K562 (cell line): ENCODE measurements around the gene SRD5A2. TPM values are rescaled to one million over a fixed set of nuclear protein-coding genes. Genes with fewer than 3 reads are reported as not detected.
A peak's percentile ranks its signal among the peaks of the same experiment; 100 is the strongest.
"Not testable (repeated sequence)": the region's sequence is repeated elsewhere in the genome, so short reads cannot be mapped to it uniquely, and the experiment has no call there.

ENCODE experiments used
- ATAC-seq: fragments of 200-7000 bp; cut with Tn5 transposase; 3 replicates; pipeline ENCODE4 v1.9.1; 2020; ENCODE audit warnings: moderate library complexity
- BruUV-seq: library from RNA; stranded (reverse); fragments of 400-500 nt; replicated peaks from 2 replicates; lab custom pipeline; 2021; lab: Mats Ljungman, UMichigan
- CTCF ChIA-PET: fragments of 300-600 bp; formaldehyde crosslinking; extraction: SDS; loops from one replicate; lab custom pipeline; 2021; ENCODE audit warnings: low intra/inter-chr PET ratio; lab: Yijun Ruan, JAX
- POLR2A ChIA-PET: fragments of 300-600, 350-650 bp; sonication (Branson Sonifier 250); formaldehyde crosslinking; extraction: SDS; loops from one replicate; lab custom pipeline; 2021; ENCODE audit warnings: antibody characterized with exemption, inconsistent platforms; lab: Yijun Ruan, JAX
- DNase-seq, 4 experiments: peaks; one replicate each; pipeline versions ENCODE4 v3.0.0 to v3.0.0-alpha.2; 2011 to 2018; ENCODE audit warnings: low spot score in 3 of 4, mixed read lengths in 3 of 4; ENCODE audit errors: extremely low read depth in 1 of 4
- FAIRE-seq: peaks from 2 replicates; lab custom pipeline; 2011; peaks lifted over from hg19 to GRCh38; lab: Jason Lieb, UNC
- H2AFZ ChIP-seq: 2 replicates; pipeline ENCODE4 v1.6.0; 2011; ENCODE audit warnings: low read depth, low read length, control low read depth, inconsistent platforms
- H3K27ac ChIP-seq: fragments of 200-600 bp; 3 replicates; pipeline ENCODE4 v1.8.0; 2011; ENCODE audit warnings: low read depth, mild to moderate bottlenecking, control low read depth, inconsistent platforms, low read length, moderate library complexity, mixed read lengths; ENCODE audit errors: extremely low read depth
- H3K27me3 ChIP-seq, 2 experiments: fragments of 300-600 bp in 1 of 2; 2 replicates in 1 of 2; 3 replicates in 1 of 2; pipeline versions ENCODE4 v1.6.0 to v1.8.0; 2011; ENCODE audit warnings: inconsistent platforms in 2 of 2, low read length in 2 of 2, mild to moderate bottlenecking in 1 of 2, mixed read lengths in 1 of 2, moderate library complexity in 1 of 2; ENCODE audit not compliant: control insufficient read depth in 2 of 2, insufficient read depth in 2 of 2
- H3K36me3 ChIP-seq: fragments of 300-600 bp; 3 replicates; pipeline ENCODE4 v1.8.0; 2011; ENCODE audit warnings: mild to moderate bottlenecking, low read length, inconsistent platforms; ENCODE audit not compliant: control insufficient read depth, insufficient read depth
- H3K4me1 ChIP-seq, 2 experiments: fragments of 200-600 bp in 1 of 2; replicated peaks in 1 of 2; 2 replicates in 1 of 2; 3 replicates in 1 of 2; pipeline versions ENCODE4 v1.5.1 to v1.8.0; 2011; ENCODE audit warnings: inconsistent platforms in 2 of 2, low read length in 2 of 2, mild to moderate bottlenecking in 1 of 2, mixed read lengths in 1 of 2, moderate library complexity in 1 of 2; ENCODE audit not compliant: control insufficient read depth in 2 of 2, insufficient read depth in 2 of 2
- H3K4me2 ChIP-seq: 2 replicates; pipeline ENCODE4 v1.6.1; 2011; ENCODE audit warnings: low read length, control low read depth, inconsistent platforms, mixed read lengths; ENCODE audit not compliant: insufficient read depth
- H3K4me3 ChIP-seq: fragments of 200-600 bp; sonication (generic), shearing (Covaris generic); 2 replicates; pipeline ENCODE4 v1.5.1; 2016; ENCODE audit warnings: control low read depth, inconsistent platforms
- H3K79me2 ChIP-seq: fragments of 200-600 bp; 3 replicates; pipeline ENCODE4 v1.8.0; 2011; ENCODE audit warnings: low read length, inconsistent platforms; ENCODE audit not compliant: control insufficient read depth, insufficient read depth
- H3K9ac ChIP-seq, 2 experiments: 2 replicates each; pipeline versions ENCODE4 v1.6.0 to v1.6.1; 2011; ENCODE audit warnings: low read depth in 2 of 2, low read length in 2 of 2, control low read depth in 1 of 2, inconsistent platforms in 1 of 2, mild to moderate bottlenecking in 1 of 2, mixed read lengths in 1 of 2; ENCODE audit not compliant: insufficient read depth in 1 of 2
- H3K9me1 ChIP-seq: one replicate; pipeline ENCODE4 v1.6.0; 2011; ENCODE audit warnings: inconsistent platforms, mild to moderate bottlenecking, low read length, moderate library complexity; ENCODE audit not compliant: control insufficient read depth, insufficient read depth
- H3K9me3 ChIP-seq: replicated peaks from 2 replicates; pipeline ENCODE4 v1.5.1; 2011; ENCODE audit warnings: low read depth, low read length, inconsistent platforms; ENCODE audit not compliant: control insufficient read depth, insufficient read depth
- H4K20me1 ChIP-seq: replicated peaks from 2 replicates; pipeline ENCODE4 v1.6.1; 2011; ENCODE audit warnings: low read length, inconsistent platforms, mixed read lengths; ENCODE audit not compliant: control insufficient read depth, insufficient read depth
- PKNOX1 ChIP-seq: fragments of 450-650 bp; IDR thresholded peaks from 2 replicates; pipeline ENCODE4 v1.6.1; 2016
- WGBS: fragments of 100-300 bp; shearing (Covaris generic); methylation state at CpG from one replicate; pipeline ENCODE4 v1.1.6; 2016; ENCODE audit warnings: low coverage, mixed read lengths; ENCODE audit not compliant: insufficient coverage; ENCODE audit errors: missing lambda C conversion rate; 5-methylcytosine and 5-hydroxymethylcytosine counted together
- in situ Hi-C: fragments of 300-500 bp; cut with MboI; formaldehyde crosslinking; loops from 4 replicates; pipeline ENCODE4 v1.15.0; 2018; ENCODE audit warnings: inconsistent platforms, mixed read lengths
- intact Hi-C: fragments of 100-400 bp; cut with micrococcal nuclease; formaldehyde crosslinking; loops from 2 replicates; pipeline ENCODE4 v1.14.2; 2022
- polyA plus RNA-seq, 8 experiments: library from polyadenylated mRNA; depleted of rRNA in 4 of 8; stranded (reverse) in 5 of 8; unstranded in 3 of 8; fragments of >200 nt; fragmentation: Nextera tagmentation in 2 of 8; fragmentation: Illumina TruSeq in 1 of 8; extraction: Ambion mirVana in 2 of 8; extraction: Trizol in 1 of 8; gene quantifications; 2 replicates each; pipeline versions ENCODE4 v1.2.1 to v1.2.3, GENCODE V29; 2011 to 2014; ENCODE audit warnings: inconsistent platforms in 1 of 8, missing spikeins in 1 of 8
- total RNA-seq, 7 experiments: library from RNA; depleted of rRNA in 6 of 7; stranded (reverse); fragments of >200 nt in 6 of 7; fragmentation: Illumina TruSeq in 2 of 7; extraction: Trizol in 2 of 7; gene quantifications; 2 replicates each; pipeline versions ENCODE4 v1.2.1 to v1.2.3, GENCODE V29; 2011 to 2021; ENCODE audit warnings: low replicate concordance in 1 of 7

SRD5A2 gene
- total and polyA plus RNA-seq, 9 of the 15 experiments (the other 6 are each of a cell fraction or from before 2014, with no cell fraction given) = 0.03 TPM; not detected in 8

GRCh38 chr2:31496451-31496874 is 84.3 kb downstream of the SRD5A2 start:
- 0 out of 2 replicates have a peak, but pooled peaks have one; percentile 19 for TF ChIP-seq PKNOX1
- BruUV-seq, H3K27me3 ChIP-seq, H3K9me3 ChIP-seq, H3K79me2 ChIP-seq, DNase-seq, H4K20me1 ChIP-seq, H3K27ac ChIP-seq, intact Hi-C loops, CTCF ChIA-PET, H3K36me3 ChIP-seq, FAIRE-seq, H3K4me1 ChIP-seq, in situ Hi-C loops, H3K9me1 ChIP-seq, POLR2A ChIA-PET: not testable (repeated sequence)
- Histone ChIP-seq H2AFZ (peak overlapping the region; percentile 59), H3K4me2 (peak overlapping the region; percentile 63), H3K4me3 (peak overlapping the region; percentile 28; the same call in 1 of the 2 replicates), H3K9ac (peak overlapping the region in 1 of 2 experiments; percentile 74; a peak in 2 of 4 replicates)
- WGBS = 7% methylated on average over 16 of the region's 21 CpGs
- peak; percentile 41; the same call in 1 of the 3 replicates for ATAC-seq

- FAIRE-seq, H3K4me3 ChIP-seq, H3K27ac ChIP-seq, H3K4me2 ChIP-seq, H3K9me3 ChIP-seq, BruUV-seq, H3K9ac ChIP-seq, CTCF ChIA-PET, H3K79me2 ChIP-seq, H4K20me1 ChIP-seq, DNase-seq, H3K36me3 ChIP-seq, H3K9me1 ChIP-seq, H3K4me1 ChIP-seq, ATAC-seq, H3K27me3 ChIP-seq, intact Hi-C loops, H2AFZ ChIP-seq, in situ Hi-C loops: not testable (repeated sequence)
- POLR2A ChIA-PET = interaction anchor here (0.6 to 1.0 kb wide), 2 partner anchors 13 to 199 kb away, joined by 3 read pairs; no protein-coding TSS in a partner anchor
- WGBS = 0% methylated on average over 3 of the region's 3 CpGs
Observed at GRCh38 chr2:31489339-31489738, 91.4 kb downstream of the SRD5A2 start.
